ENCODE data around the gene AHSG. TPM values are rescaled to one million over a fixed set of nuclear protein-coding genes. Genes with fewer than 3 reads are reported as not detected.

Gene AHSG
- total and polyA plus RNA-seq, 12 donors = 0.22 to 1.4 (median 0.77) TPM; not detected in 8

DNA sequence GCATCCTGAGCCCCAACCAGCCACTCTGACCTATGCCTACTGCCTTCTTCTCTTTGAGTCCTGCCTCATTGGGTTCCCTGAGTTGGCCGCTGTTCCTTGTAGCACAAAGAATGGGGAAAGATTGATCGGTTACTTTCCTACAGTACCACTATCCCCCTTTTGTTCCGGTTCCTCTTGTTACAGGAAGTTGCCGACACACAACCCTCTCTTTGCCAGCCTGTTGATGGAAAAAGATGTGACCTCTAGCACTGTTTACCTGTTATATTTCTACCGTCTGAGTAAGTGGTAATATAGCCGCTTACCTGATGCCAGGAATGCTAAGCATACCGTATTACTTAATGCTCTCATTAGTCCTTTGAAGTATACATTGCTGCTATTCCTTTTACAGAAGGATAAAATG, 9.7 kb upstream of the AHSG start:
- Histone ChIP-seq H3K27ac (no peak overlapping the region), H3K4me1 (replicated peaks in 1 of 2) (no peaks in the 10 kb centered on the region), H3K9me3 (replicated peaks in 1 of 3) (no peaks in the 10 kb centered on the region), H3K27me3 (no peaks in the 10 kb centered on the region), H3K36me3 (replicated peaks in 1 of 2) (no peaks in the 10 kb centered on the region), H3K4me3 (no peak overlapping the region)
- no peak for DNase-seq
- no peak for TF ChIP-seq POLR2A (IDR thresholded peaks at IDR 0.05)
- TF ChIP-seq, protein P1, sequence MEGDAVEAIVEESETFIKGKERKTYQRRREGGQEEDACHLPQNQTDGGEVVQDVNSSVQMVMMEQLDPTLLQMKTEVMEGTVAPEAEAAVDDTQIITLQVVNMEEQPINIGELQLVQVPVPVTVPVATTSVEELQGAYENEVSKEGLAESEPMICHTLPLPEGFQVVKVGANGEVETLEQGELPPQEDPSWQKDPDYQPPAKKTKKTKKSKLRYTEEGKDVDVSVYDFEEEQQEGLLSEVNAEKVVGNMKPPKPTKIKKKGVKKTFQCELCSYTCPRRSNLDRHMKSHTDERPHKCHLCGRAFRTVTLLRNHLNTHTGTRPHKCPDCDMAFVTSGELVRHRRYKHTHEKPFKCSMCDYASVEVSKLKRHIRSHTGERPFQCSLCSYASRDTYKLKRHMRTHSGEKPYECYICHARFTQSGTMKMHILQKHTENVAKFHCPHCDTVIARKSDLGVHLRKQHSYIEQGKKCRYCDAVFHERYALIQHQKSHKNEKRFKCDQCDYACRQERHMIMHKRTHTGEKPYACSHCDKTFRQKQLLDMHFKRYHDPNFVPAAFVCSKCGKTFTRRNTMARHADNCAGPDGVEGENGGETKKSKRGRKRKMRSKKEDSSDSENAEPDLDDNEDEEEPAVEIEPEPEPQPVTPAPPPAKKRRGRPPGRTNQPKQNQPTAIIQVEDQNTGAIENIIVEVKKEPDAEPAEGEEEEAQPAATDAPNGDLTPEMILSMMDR (IDR thresholded peaks at IDR 0.05) = no peak
- intact Hi-C loops (cut with DNase I) = loop anchor here in 1 of 2 donors (10.0 kb wide), 1 partner anchor 562 kb away; no protein-coding TSS in a partner anchor
- WGBS, 4 donors = 76 to 86% (median 82%) methylated on average over 7 of the region's 7 CpGs

DNA sequence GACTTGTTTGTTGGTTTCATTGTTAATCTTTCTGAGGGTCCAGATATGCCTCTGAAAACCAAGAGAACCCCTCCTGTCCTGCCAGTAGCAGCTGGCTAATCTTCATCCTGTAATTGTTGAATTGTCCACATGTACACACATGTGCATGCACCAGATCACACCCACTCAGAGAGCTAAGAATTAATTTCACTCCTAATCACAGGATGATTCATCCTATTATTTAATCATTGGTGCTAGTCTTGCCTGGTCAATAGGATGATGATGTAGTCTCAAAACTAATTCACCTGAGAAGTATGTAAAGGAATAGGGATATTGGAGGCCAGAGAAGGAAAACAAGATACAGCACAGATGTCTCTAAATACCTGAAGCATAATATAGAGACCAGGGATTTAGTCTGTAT, 7.8 kb upstream of the AHSG start:
- no peaks in the 10 kb centered on the region for H3K27me3 ChIP-seq
- intact Hi-C loops (cut with DNase I) = loop anchor here in 1 of 2 donors (10.0 kb wide), 1 partner anchor 560 kb away; no protein-coding TSS in a partner anchor
- no peak for DNase-seq
- TF ChIP-seq, protein P1 (IDR thresholded peaks at IDR 0.05) = no peak
- no peak for TF ChIP-seq POLR2A (IDR thresholded peaks at IDR 0.05)
- no peaks in the 10 kb centered on the region for H3K36me3 ChIP-seq (replicated peaks in 1 of 2)
- no peak overlapping the region for H3K4me3 ChIP-seq
- no peaks in the 10 kb centered on the region for H3K4me1 ChIP-seq (replicated peaks in 1 of 2)
- no peaks in the 10 kb centered on the region for H3K9me3 ChIP-seq (replicated peaks in 1 of 3)
- H3K27ac ChIP-seq = no peak overlapping the region

DNA sequence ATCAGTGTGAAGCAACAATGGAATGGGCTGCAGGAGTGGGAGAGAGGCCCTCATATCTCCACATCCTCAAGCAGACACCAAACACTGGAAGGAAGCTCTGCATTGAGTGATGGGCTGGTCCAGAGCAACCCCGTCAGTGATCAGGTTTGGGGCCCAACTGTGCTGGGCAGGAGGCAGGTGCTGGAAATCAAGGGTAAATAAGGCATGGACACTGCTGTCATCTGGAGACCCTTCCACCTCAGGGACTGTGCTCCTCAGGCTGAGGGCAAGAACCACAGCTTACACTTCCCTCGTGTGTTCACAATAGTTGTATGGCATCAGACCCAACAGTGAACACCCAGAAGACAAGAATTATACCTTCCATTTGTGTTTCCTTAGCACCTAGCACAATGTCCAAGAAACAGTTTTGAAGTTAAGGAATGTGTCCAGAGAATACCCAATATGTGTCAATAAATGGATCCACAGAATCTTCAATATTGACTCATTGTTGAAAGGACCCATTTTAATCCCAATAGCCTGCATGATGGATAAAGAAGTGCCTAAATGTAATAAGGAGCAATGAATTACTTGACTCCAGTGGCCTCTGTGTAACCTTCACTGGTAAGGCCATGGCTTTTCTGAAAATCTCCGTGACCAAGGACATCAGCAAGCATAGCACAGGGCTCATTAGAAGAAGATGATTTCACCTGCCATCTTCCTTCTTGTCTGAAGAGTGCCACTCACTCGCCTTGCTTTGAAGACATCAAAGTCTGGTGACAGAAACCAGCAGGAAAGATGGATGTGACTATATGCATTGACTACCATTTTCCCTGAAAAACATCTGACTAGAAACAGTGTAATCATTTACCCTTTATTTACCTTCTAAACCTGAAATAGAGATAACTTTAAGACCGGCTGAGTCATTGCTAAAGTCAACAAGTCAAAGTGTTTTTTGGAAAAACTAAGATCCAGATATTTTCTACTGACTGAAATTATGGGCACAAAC, 7.0 kb upstream of the AHSG start:
- no peak for DNase-seq
- Histone ChIP-seq H3K4me3 (no peak overlapping the region), H3K27ac (no peak overlapping the region), H3K4me1 (replicated peaks in 1 of 2) (no peaks in the 10 kb centered on the region), H3K9me3 (replicated peaks in 1 of 3) (no peaks in the 10 kb centered on the region), H3K27me3 (no peaks in the 10 kb centered on the region), H3K36me3 (replicated peaks in 1 of 2) (no peaks in the 10 kb centered on the region)
- TF ChIP-seq, protein P1 (IDR thresholded peaks at IDR 0.05) = no peak
- no peak for TF ChIP-seq POLR2A (IDR thresholded peaks at IDR 0.05)
- 70 to 83% (median 77%) methylated on average over 5 of the region's 5 CpGs for WGBS, 4 donors
- intact Hi-C loops (cut with DNase I) = loop anchor here in 1 of 2 donors (10.0 kb wide), 1 partner anchor 559 kb away; no protein-coding TSS in a partner anchor

DNA sequence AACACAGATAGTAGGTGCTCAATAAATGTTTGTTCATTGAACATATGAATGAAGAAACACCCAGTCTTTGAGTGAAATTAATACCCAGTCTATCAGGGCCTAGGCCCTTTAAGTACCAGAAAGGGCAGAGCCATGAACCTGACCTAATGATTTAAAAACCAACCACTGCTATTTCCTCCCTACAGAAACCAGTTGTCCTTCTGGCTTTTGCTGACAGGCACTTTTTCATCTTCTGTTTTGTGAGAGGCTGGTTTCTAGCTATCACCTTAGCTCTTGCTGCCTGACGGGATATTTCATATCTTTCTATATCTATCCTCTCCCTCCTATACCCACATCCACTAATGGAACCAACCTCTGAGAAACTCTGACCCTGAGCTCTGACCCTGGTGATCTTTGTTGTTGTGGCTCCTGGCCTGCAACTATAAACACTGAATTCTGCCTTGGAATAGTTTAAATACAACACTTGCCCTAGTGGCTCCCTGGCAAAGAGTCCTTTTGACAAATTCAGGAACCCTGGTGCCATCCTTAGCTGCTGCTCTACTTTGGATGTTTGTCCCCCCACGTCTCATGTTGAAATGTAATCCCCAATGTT, 4.1 kb upstream of the AHSG start:
- H3K4me1 ChIP-seq (replicated peaks in 1 of 2) = no peaks in the 10 kb centered on the region
- DNase-seq = no peak
- no peaks in the 10 kb centered on the region for H3K36me3 ChIP-seq (replicated peaks in 1 of 2)
- no peak overlapping the region for H3K4me3 ChIP-seq
- intact Hi-C loops (cut with DNase I) = loop anchor here in 1 of 2 donors (10.0 kb wide), 1 partner anchor 556 kb away; no protein-coding TSS in a partner anchor
- WGBS, 4 donors = 79 to 86% (median 83%) methylated on average over 2 of the region's 2 CpGs
- no peaks in the 10 kb centered on the region for H3K27me3 ChIP-seq
- no peak for TF ChIP-seq POLR2A (IDR thresholded peaks at IDR 0.05)
- TF ChIP-seq, protein P1 (IDR thresholded peaks at IDR 0.05) = no peak
- H3K27ac ChIP-seq = no peak overlapping the region
- H3K9me3 ChIP-seq (replicated peaks in 1 of 3) = no peaks in the 10 kb centered on the region

All from adrenal gland (tissue), 12 donors.